Stimulated activated CD8-positive, alpha-beta memory T cell treated with anti-CD3 and anti-CD28 coated beads, Interleukin-4, amount 100 ng/mL, for 24 hours (primary cell): ENCODE results near the gene PRKACA.

Experiments used
- DNase-seq: peaks from one replicate; pipeline ENCODE4 v3.0.0-alpha.2; 2020; ENCODE audit warnings: low read depth

Gene PRKACA

GRCh38 chr19:14091813-14092462, 25.6 kb downstream of the PRKACA start:
- DNase-seq = no peak

- peak; percentile 39 for DNase-seq
These were observed 26.3 kb downstream of the PRKACA start for GRCh38 chr19:14091081-14091812.

- peak; percentile 77 for DNase-seq
These were observed 27.0 kb downstream of the PRKACA start, which contains the start of gene SAMD1 for GRCh38 chr19:14090509-14091080. Gene SAMD1, minus strand, starts transcription at chr19:14090751.

GRCh38 chr19:14089662-14090508, 27.7 kb downstream of the PRKACA start:
- peak; percentile 30 for DNase-seq

GRCh38 chr19:14089412-14089661, 28.2 kb downstream of the PRKACA start:
- no peak for DNase-seq

- no peak for DNase-seq
These were observed 28.7 kb downstream of the PRKACA start for GRCh38 chr19:14088634-14089411.

- no peak for DNase-seq
These were observed 31.5 kb downstream of the PRKACA start for GRCh38 chr19:14086098-14086497.

- DNase-seq = no peak
These were observed 32.1 kb downstream of the PRKACA start, which contains the start of gene C19orf67 for GRCh38 chr19:14085309-14085995. Gene C19orf67, minus strand, starts transcription at chr19:14085783. Its CDS starts 156 bp downstream, at chr19:14085627.

- DNase-seq = no peak
These were observed 34.9 kb downstream of the PRKACA start for GRCh38 chr19:14082675-14082960.

- DNase-seq = no peak
These were observed 35.5 kb downstream of the PRKACA start for GRCh38 chr19:14081797-14082674.

- peak; percentile 97 for DNase-seq
These were observed 36.4 kb downstream of the PRKACA start for GRCh38 chr19:14080887-14081796.

GRCh38 chr19:14078411-14078810, 39.2 kb downstream of the PRKACA start:
- DNase-seq = no peak

- DNase-seq = no peak
These were observed 43.4 kb downstream of the PRKACA start for GRCh38 chr19:14073925-14074838.

- DNase-seq = peak; percentile 63
These were observed 44.2 kb downstream of the PRKACA start for GRCh38 chr19:14073261-14073924.

- DNase-seq = no peak
These were observed 44.9 kb downstream of the PRKACA start, which contains the start of gene MISP3 for GRCh38 chr19:14072535-14073260. Gene MISP3, plus strand, starts transcription at chr19:14072786. Its CDS starts 524 bp downstream, at chr19:14073310.

- no peak for DNase-seq
These were observed 47.1 kb downstream of the PRKACA start for GRCh38 chr19:14070268-14071050.
